GM23248 (cell line): ENCODE data around the gene DDX3X. TPM values are rescaled to one million over a fixed set of nuclear protein-coding genes. Genes with fewer than 3 reads are reported as not detected.
A peak's percentile ranks its signal among the peaks of the same experiment; 100 is the strongest.
"Not testable (repeated sequence)": the region's sequence is repeated elsewhere in the genome, so short reads cannot be mapped to it uniquely, and the experiment has no call there.

ENCODE experiments used
- DNase-seq: peaks from one replicate; pipeline ENCODE4 v3.0.0-alpha.2; 2015
- H2AFZ ChIP-seq: fragments of 200-600 bp; sonication (generic); 2 replicates; pipeline ENCODE4 v1.6.1; 2016; ENCODE audit warnings: antibody characterized with exemption
- H3F3A ChIP-seq: fragments of 200-600 bp; sonication (generic); 2 replicates; pipeline ENCODE4 v1.6.1; 2016; ENCODE audit warnings: mild to moderate bottlenecking, antibody characterized with exemption, mixed run types; ENCODE audit not compliant: insufficient read depth
- H3K27ac ChIP-seq: fragments of 200-600 bp; sonication (generic); 2 replicates; pipeline ENCODE4 v1.5.1; 2016; ENCODE audit warnings: mild to moderate bottlenecking
- H3K27me3 ChIP-seq: fragments of 200-600 bp; sonication (generic); replicated peaks from 2 replicates; pipeline ENCODE4 v1.6.1; 2016; ENCODE audit warnings: mild to moderate bottlenecking; ENCODE audit not compliant: insufficient read depth
- H3K36me3 ChIP-seq: fragments of 200-600 bp; sonication (generic); 2 replicates; pipeline ENCODE4 v1.6.1; 2016; ENCODE audit warnings: low read depth, mild to moderate bottlenecking
- H3K4me1 ChIP-seq: fragments of 200-600 bp; sonication (generic); 2 replicates; pipeline ENCODE4 v1.6.1; 2016; ENCODE audit warnings: mild to moderate bottlenecking; ENCODE audit not compliant: insufficient read depth
- H3K4me2 ChIP-seq: fragments of 200-600 bp; sonication (generic); one replicate; pipeline ENCODE4 v1.6.1; 2016; ENCODE audit warnings: mild to moderate bottlenecking; ENCODE audit not compliant: unreplicated experiment
- H3K4me3 ChIP-seq: fragments of 200-600 bp; sonication (generic); 2 replicates; pipeline ENCODE4 v1.5.1; 2016; ENCODE audit warnings: mild to moderate bottlenecking
- H3K79me2 ChIP-seq: fragments of 200-600 bp; sonication (generic); 2 replicates; pipeline ENCODE4 v1.6.1; 2016; ENCODE audit warnings: mild to moderate bottlenecking; ENCODE audit not compliant: insufficient read depth
- H3K9ac ChIP-seq: fragments of 200-600 bp; sonication (generic); 2 replicates; pipeline ENCODE4 v1.6.1; 2016; ENCODE audit warnings: mild to moderate bottlenecking
- H3K9me2 ChIP-seq: fragments of 200-600 bp; sonication (generic); 2 replicates; pipeline ENCODE4 v1.6.1; 2016; ENCODE audit warnings: mixed run types, mild to moderate bottlenecking, moderate library complexity; ENCODE audit not compliant: insufficient read depth
- H3K9me3 ChIP-seq: fragments of 200-600 bp; sonication (generic); one replicate; pipeline ENCODE4 v1.6.1; 2017; ENCODE audit warnings: low read depth
- H4K20me1 ChIP-seq: fragments of 200-600 bp; sonication (generic); 2 replicates; pipeline ENCODE4 v1.6.0; 2016; ENCODE audit not compliant: insufficient read depth
- EZH2 ChIP-seq: fragments of 200-600 bp; sonication (generic); IDR thresholded peaks from 2 replicates; pipeline ENCODE4 v1.6.1; 2018; ENCODE audit warnings: antibody characterized with exemption, mild to moderate bottlenecking; ENCODE audit not compliant: insufficient read depth, poor library complexity, severe bottlenecking
- EZH2phosphoT487 ChIP-seq: fragments of 200-600 bp; sonication (generic); IDR thresholded peaks from 2 replicates; pipeline ENCODE4 v1.6.1; 2018; ENCODE audit warnings: antibody characterized with exemption, moderate library complexity, mild to moderate bottlenecking, low read depth; ENCODE audit not compliant: insufficient read depth
- WGBS, 2 experiments: methylation state at CpG; one replicate each; pipeline ENCODE4 v1.1.6; 2015 to 2017; ENCODE audit warnings: low lambda C conversion rate in 2 of 2, low coverage in 1 of 2; ENCODE audit errors: missing lambda C conversion rate in 2 of 2; 5-methylcytosine and 5-hydroxymethylcytosine counted together
- in situ Hi-C: fragments of 300-500 bp; cut with MboI; formaldehyde crosslinking; loops from 2 replicates; pipeline ENCODE4 v1.15.0; 2020
- polyA plus RNA-seq: library from polyadenylated mRNA; unstranded; fragments of >200 nt; fragmentation: Nextera tagmentation; extraction: Ambion mirVana; gene quantifications from 2 replicates; pipeline ENCODE4 v1.2.1, GENCODE V29; 2016
- total RNA-seq: library from RNA; depleted of rRNA; stranded (reverse); fragments of >200 nt; shearing (Covaris generic); gene quantifications from 2 replicates; pipeline ENCODE4 v1.2.3, GENCODE V29; 2014

Gene DDX3X
- total and polyA plus RNA-seq, 2 experiments from 2014 or later, result 129 to 206 TPM

- Histone ChIP-seq H3K27ac (no peak overlapping the region), H4K20me1 (no peaks in the 10 kb centered on the region), H3K27me3 (no peaks in the 10 kb centered on the region), H3K4me1 (no peaks in the 10 kb centered on the region), H3K9me3 (no peaks in the 10 kb centered on the region), H3K79me2 (no peaks in the 10 kb centered on the region), H3K4me3 (no peak overlapping the region), H2AFZ (no peak overlapping the region), H3K4me2 (no peak overlapping the region), H3K9ac (no peak overlapping the region), H3F3A (no peaks in the 10 kb centered on the region), H3K9me2 (no peaks in the 10 kb centered on the region), H3K36me3 (no peaks in the 10 kb centered on the region)
- DNase-seq, result no peak
- 71 to 84% methylated on average over 2 of the region's 2 CpGs for WGBS, 2 experiments
- in situ Hi-C loops, result no loop called here
- TF ChIP-seq EZH2phosphoT487 (no peak), EZH2 (no peak)
These were observed 63.8 kb downstream of the DDX3X start for GRCh38 chrX:41397768-41398167.

DNA sequence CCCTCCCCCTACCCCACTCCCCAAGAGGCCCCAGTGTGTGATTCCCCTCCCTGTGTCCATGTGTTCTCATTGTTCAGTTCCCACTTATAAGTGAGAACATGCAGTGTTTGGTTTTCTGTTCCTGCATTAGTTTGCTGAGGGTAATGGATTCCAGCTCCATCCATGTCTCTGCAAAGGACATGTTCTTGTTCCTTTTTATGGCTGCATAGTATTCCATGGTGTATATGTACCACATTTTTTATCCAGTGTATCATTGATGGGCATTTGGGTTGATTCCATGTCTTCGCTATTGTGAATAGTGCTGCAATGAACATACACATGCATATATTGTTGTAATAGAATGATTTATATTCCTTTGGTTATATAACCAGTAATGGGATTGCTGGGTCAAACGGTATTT is 68.6 kb downstream of the DDX3X start:
- H3K4me2 ChIP-seq, H3K9me3 ChIP-seq, H3K79me2 ChIP-seq, H4K20me1 ChIP-seq, H3K9ac ChIP-seq, H3F3A ChIP-seq, H3K4me3 ChIP-seq, in situ Hi-C loops, H3K27ac ChIP-seq, H3K27me3 ChIP-seq, H3K36me3 ChIP-seq, H3K4me1 ChIP-seq, H3K9me2 ChIP-seq, H2AFZ ChIP-seq, DNase-seq: not testable (repeated sequence)
- 83 to 94% methylated on average over 2 of the region's 2 CpGs for WGBS, 2 experiments

GRCh38 chrX:41405551-41405950 is 71.6 kb downstream of the DDX3X start:
- 75 to 83% methylated on average over 6 of the region's 6 CpGs for WGBS, 2 experiments
- no peak overlapping the region for H3K27ac ChIP-seq
- in situ Hi-C loops, result no loop called here

DNA sequence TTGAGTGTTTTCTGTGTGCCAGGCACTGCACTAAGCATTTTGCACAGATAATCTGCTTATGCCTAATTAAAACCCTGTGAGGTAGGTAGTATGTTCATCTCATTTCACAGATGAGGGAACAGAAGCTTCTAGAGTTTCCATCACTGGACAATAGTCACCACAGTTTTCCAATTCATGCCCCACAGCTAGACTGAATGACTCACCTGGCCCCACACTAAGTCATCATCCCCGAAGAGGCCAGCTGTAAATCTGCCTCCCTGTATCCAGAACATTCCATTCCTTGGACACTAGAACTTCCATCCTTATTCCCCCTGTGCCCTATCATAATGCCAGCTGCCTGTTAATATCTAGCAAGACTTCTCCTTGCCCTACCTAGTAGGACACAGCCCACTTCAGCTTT is 72.2 kb downstream of the DDX3X start:
- Histone ChIP-seq H3F3A (no peaks in the 10 kb centered on the region), H3K4me2 (no peak overlapping the region), H3K4me3 (no peak overlapping the region), H4K20me1 (no peaks in the 10 kb centered on the region), H2AFZ (no peak overlapping the region), H3K9ac (no peak overlapping the region), H3K79me2 (no peaks in the 10 kb centered on the region), H3K9me3 (no peaks in the 10 kb centered on the region), H3K9me2 (no peaks in the 10 kb centered on the region), H3K4me1 (no peaks in the 10 kb centered on the region), H3K27ac (no peak overlapping the region), H3K36me3 (no peaks in the 10 kb centered on the region), H3K27me3 (no peaks in the 10 kb centered on the region)
- TF ChIP-seq EZH2 (no peak), EZH2phosphoT487 (no peak)
- in situ Hi-C loops, result no loop called here
- DNase-seq, result peak; percentile 54
- 0 to 8% methylated on average over 1 of the region's 1 CpG for WGBS, 2 experiments

More at GRCh38 chrX:41405551-41405950, 71.6 kb downstream of the DDX3X start:
- Histone ChIP-seq H2AFZ (no peak overlapping the region), H3K4me3 (no peak overlapping the region), H3F3A (no peaks in the 10 kb centered on the region), H3K4me2 (no peak overlapping the region), H3K79me2 (no peaks in the 10 kb centered on the region), H3K27me3 (no peaks in the 10 kb centered on the region), H3K4me1 (no peaks in the 10 kb centered on the region), H3K36me3 (no peaks in the 10 kb centered on the region), H3K9me3 (no peaks in the 10 kb centered on the region), H3K9me2 (no peaks in the 10 kb centered on the region), H3K9ac (no peak overlapping the region), H4K20me1 (no peaks in the 10 kb centered on the region)
- no peak for DNase-seq
- TF ChIP-seq EZH2phosphoT487 (no peak), EZH2 (no peak)

- Histone ChIP-seq H3K9ac (no peak overlapping the region), H3K27ac (no peak overlapping the region), H3K36me3 (no peaks in the 10 kb centered on the region), H3F3A (no peaks in the 10 kb centered on the region), H3K4me2 (no peak overlapping the region), H2AFZ (no peak overlapping the region), H3K9me3 (no peaks in the 10 kb centered on the region), H3K27me3 (no peaks in the 10 kb centered on the region), H3K4me1 (no peaks in the 10 kb centered on the region), H3K79me2 (no peaks in the 10 kb centered on the region), H4K20me1 (no peaks in the 10 kb centered on the region), H3K9me2 (no peaks in the 10 kb centered on the region), H3K4me3 (no peak overlapping the region)
- 64% methylated on average over 4 of the region's 4 CpGs for WGBS, 2 experiments
- no peak for DNase-seq
- TF ChIP-seq EZH2phosphoT487, result no peak
- no peak for TF ChIP-seq EZH2
- in situ Hi-C loops, result no loop called here
These were observed 73.9 kb downstream of the DDX3X start for GRCh38 chrX:41407816-41408215.
